ENCODE results near the gene BMP8A.

BMP8A gene

GRCh38 chr1:39573736-39574624, 82.5 kb downstream of the BMP8A start:
- DNase-seq, result no peak

DNA sequence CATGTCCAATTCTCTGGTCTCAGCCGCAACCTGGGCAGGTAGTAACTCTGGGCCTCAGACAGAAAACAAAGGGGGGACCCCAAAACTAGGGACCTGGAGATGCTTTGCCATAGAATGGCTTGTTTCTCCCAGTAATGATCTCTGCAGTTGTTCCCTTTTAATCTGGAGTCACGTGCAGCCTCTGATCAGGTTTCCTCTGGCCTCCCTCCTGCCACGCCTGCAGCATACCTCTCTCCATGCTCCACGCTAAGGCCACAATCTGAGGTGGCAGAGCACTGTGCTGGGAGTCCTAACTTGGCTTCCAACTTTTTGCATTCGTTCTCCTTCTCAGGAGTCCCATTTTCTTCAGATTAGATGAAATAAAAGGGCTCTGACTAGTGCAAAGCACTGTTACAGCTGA, 83.2 kb downstream of the BMP8A start:
- no peak for DNase-seq
